ENCODE data around the gene ZNF541.
"Not testable (repeated sequence)": the region's sequence is repeated elsewhere in the genome, so short reads cannot be mapped to it uniquely, and the experiment has no call there.

ZNF541 gene

DNA sequence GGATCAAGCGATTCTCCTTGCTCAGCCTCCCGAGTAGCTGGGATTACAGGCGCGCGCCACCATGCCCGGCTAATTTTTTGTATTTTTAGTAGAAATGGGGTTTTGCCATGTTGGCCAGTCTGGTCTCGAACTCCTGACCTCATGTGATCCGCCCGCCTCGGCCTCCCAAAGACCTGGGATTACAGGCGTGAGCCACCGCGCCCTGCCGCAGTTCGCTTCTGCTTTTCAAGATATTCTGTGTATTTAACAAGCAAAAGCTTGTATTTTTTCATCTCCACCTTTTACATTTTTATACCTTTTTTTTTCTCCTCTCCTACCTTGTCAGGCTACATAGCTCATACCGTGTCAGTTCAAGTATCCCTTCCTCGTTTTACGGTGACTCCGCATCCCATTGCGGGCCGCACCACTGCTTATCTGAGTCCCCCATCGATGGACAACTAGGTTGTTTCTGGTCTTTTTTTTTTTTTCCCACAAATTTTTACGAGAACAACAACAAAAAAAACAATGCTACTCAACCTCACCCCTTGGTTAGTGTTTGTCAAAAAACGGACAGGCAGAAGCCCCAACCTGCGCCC is 26.8 kb upstream of the ZNF541 start:
- not testable (repeated sequence) for DNase-seq

GRCh38 chr19:47598407-47599349 is 25.7 kb upstream of the ZNF541 start:
- no peak for DNase-seq

GRCh38 chr19:47595944-47596343 is 23.0 kb upstream of the ZNF541 start:
- DNase-seq, result no peak

GRCh38 chr19:47593860-47594259 is 20.9 kb upstream of the ZNF541 start:
- no peak for DNase-seq

- no peak for DNase-seq
These were observed 16.9 kb upstream of the ZNF541 start for GRCh38 chr19:47589824-47590223.

- no peak for DNase-seq
These were observed 14.3 kb upstream of the ZNF541 start for GRCh38 chr19:47587295-47587694.

DNA sequence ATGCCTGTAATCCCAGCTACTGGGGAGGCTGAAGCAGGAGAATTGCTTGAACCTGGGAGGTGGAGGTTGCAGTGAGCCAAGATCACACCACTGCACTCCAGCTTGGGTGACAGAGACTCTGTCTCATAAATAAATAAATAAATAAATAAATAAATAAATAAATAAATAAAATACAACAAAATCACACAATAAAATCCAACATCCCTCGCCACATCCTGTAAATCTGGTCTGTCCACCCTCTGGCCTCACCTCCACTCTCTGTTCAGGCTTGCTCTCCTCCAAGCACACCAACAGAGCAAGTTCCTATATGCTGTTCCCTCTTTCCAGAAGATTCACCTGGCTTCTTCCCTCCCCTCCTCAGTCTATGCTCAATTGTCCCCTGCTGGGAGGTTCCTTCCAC is 10.2 kb upstream of the ZNF541 start:
- not testable (repeated sequence) for DNase-seq

DNA sequence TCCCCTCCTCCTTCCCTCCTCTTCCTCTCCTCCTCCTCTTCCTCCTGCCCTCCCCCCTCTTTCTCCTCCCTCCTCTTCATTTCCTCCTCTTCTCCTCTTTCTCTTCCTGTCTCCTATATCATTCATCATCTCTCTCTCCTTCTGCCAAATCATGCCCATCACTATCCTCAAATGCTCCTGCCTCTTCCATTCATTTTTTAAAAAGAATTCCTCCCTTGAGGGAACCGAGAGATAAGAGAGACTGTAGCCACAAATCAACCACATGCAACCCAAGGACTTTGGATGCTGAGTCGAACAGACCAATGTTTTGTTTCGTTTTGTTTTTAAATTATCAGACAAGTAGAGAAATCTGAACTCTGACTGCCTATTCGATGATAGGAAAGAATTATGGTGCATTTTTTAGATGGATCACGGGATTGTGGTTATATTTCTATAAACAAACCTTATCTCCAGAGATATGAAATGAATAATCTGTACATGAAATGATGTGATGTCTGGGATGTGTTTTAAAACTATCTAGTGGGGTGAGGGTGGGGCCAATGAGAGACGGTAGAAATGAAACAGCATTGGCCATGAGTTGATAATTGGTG is 9.5 kb upstream of the ZNF541 start:
- DNase-seq, result no peak

DNA sequence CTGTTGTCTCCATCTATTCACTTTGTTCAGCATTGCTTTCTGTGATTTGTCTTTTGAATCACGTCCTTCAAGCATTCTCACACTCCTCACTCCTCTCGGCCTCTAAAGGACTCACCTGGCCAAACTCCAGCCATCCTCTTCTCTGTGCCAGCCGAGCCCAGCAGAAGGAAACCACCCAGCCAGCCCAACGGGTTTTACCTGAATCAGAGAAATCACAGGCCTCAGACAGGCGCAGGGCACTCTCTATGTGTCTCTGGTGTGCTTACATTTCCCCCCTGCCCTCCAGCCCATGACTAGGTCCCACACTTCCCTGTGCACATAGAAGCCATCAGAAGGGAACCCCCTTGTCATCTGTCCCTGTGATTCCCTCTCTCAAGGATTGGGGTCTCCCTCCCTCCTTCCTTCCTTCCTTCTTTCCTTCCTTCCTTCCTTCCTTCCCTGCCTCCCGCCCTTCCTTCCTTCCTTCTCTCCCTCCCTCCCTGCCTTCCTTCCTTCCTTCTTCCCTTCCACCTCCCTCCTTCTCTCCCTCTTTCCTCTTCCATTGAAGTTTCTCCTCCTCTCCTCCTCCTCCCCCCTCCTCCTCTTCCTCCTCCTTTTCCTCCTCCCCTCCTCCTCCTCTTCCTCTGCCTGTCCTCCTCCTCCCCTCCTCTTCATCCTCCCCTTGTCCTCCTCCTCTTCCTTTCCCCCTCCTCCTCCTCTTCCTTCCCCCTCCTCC is 8.8 kb upstream of the ZNF541 start:
- DNase-seq, result no peak

DNA sequence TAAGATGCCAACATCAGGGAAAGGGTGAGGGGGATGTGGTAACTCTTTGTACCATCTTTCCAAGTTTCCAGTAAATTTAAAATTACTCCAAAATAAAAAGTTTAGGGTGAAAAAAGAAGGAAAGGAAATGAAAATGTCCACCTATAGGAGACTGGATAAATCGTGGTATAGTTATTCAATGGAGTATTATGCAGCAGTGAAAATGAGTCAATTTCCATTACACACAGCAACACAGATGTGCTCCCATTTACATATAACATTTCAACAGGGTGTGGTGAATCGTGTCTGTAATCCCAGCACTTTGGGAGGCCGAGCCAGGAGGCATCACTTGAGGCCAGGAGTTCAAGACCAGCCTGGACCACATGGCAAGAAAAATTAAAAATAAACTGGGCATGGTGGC is 7.4 kb upstream of the ZNF541 start:
- no peak for DNase-seq

GRCh38 chr19:47572635-47573034 is 313 bp downstream of the ZNF541 start:
- DNase-seq, result no peak

DNA sequence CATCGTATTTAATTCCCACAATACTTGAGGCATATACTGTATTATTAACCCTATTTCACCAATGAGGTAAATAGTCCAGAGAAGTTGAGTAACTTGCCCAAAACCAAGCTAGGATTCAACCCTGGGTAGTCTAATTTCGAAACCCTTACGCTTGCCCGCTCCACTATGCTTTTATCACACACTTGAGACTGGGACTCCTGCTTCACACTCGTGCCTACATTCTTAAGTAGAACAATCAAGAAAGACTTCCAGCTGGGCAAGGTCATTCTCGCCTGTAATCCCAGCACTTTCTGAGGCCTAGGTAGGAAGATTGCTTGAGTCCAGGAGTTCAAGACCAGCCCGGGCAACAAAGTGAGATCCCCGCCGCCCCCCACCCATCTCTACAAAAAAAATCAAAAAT is 3.6 kb downstream of the ZNF541 start:
- no peak for DNase-seq

DNA sequence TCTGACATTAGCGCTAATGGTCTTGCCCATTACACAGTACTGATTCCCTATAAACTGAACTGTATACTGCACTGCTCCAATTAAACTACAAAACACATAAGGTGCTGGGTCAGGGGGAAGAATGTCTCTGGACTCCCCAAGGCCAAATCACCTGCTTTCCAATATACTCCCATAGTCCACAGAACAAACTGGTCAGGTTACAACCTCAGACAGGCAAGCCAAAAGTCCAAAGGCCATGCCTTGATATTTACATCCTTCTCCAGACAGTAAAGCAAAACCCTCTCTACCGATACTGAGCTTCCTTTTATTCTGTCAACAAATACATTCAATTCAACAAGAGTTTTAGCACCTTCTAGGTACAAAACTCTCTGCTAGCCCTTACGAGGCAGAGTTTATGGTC is 8.9 kb downstream of the ZNF541 start:
- DNase-seq, result no peak

GRCh38 chr19:47561440-47562057 is 11.4 kb downstream of the ZNF541 start:
- no peak for DNase-seq

DNA sequence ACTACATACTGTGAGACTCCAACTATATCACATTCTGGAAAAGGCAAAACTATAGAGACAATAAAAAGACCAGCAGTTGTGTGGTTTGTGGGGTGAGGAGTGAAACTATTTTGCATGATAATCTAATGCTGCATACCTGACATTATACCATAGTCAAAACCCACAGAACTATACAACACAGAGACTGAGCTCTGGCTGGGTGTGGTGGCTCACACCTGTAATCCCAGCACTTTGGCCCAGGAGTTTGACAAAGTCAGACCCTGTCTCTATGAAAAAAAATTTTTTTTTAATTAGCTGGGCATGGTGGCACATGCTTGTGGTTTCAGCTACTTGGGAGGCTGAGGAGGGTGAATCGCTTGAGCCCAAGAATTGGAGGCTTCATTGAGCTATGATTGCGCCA is 11.9 kb downstream of the ZNF541 start:
- DNase-seq, result no peak

GRCh38 chr19:47550129-47550528 is 22.8 kb downstream of the ZNF541 start:
- no peak for DNase-seq

GRCh38 chr19:47549261-47549862 is 23.6 kb downstream of the ZNF541 start:
- no peak for DNase-seq

- no peak for DNase-seq
These were observed 25.7 kb downstream of the ZNF541 start for GRCh38 chr19:47547199-47547598.

DNA sequence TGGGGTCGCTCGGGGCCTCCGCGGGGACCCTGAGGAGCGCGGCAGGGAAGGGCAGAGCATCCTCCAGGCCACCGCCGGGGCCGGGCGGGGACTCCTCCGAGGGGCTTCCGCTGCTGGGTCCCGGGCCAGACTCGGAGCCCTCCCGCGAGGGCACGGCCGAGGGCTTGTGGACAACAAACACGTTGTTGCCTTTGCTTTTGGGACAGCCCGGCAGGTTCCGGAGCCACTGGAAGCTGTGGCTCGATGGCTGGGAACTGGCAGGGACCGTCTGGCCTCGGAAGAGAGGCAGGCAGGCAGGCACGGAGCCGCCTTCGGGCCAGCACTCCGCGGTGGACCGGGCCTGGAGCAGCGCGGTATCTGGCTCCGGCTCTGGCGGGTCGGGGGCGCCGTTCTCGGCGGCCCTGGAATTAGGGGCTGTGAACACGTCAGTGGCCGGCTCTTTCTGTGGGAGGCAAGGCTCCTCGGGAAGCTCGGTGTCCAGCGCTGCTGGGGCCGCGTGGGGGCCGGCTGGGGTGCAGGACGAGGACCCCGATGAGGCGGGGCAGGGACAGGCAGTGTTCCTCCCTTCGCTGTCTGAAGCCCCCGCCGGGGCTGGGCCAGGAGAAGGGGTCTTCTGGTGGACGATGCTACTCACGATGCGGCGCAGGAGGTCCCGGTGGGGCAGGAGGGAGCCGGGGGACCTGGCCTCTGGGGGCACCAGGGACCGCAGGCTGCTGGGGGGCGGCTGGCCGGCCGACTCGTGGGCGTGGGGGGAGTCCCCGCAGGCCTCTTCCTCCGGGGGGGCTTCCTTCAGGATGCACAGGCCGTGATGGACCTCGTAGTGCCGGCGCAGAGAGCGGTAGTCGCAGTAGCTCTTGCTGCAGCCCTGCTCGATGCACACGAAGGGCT is 27.6 kb downstream of the ZNF541 start:
- no peak for DNase-seq

- DNase-seq, result no peak
These were observed 28.5 kb downstream of the ZNF541 start for GRCh38 chr19:47544476-47544875.

- DNase-seq, result no peak
These were observed 28.9 kb downstream of the ZNF541 start for GRCh38 chr19:47544075-47544474.

Data from T-helper 1 cell (primary cell).